Nephron progenitor cell (in vitro differentiated cells): ENCODE results near the gene PPP1R37.
"Not testable (repeated sequence)": the region's sequence is repeated elsewhere in the genome, so short reads cannot be mapped to it uniquely, and the experiment has no call there.

ENCODE experiments used
- DNase-seq: peaks from one replicate; pipeline ENCODE4 v3.0.0; 2021
- H3K27ac Mint-ChIP-seq: 2 replicates; pipeline ENCODE4 v1.8.0; 2021; ENCODE audit warnings: mild to moderate bottlenecking, moderate library complexity, mixed read lengths
- H3K27me3 Mint-ChIP-seq: 2 replicates; pipeline ENCODE4 v1.8.0; 2021; ENCODE audit warnings: mild to moderate bottlenecking, low read depth, mixed read lengths; ENCODE audit not compliant: poor library complexity
- H3K36me3 Mint-ChIP-seq: 2 replicates; pipeline ENCODE4 v1.8.0; 2021; ENCODE audit warnings: low read depth, mixed read lengths
- H3K4me1 Mint-ChIP-seq: 2 replicates; pipeline ENCODE4 v1.8.0; 2021; ENCODE audit warnings: mixed read lengths
- H3K4me3 Mint-ChIP-seq: 2 replicates; pipeline ENCODE4 v1.8.0; 2021; ENCODE audit warnings: mild to moderate bottlenecking, moderate library complexity, mixed read lengths
- H3K9me3 Mint-ChIP-seq: 2 replicates; pipeline ENCODE4 v1.8.0; 2021; ENCODE audit warnings: mild to moderate bottlenecking, moderate library complexity, mixed read lengths
- CTCF ChIP-seq: fragments of 200-600 bp; sonication (generic); IDR thresholded peaks from 2 replicates; pipeline ENCODE4 v1.5.0; 2021; ENCODE audit warnings: antibody characterized with exemption

Gene PPP1R37

GRCh38 chr19:45103508-45104319, 10.7 kb downstream of the PPP1R37 start:
- Mint-ChIP-seq H3K27ac (peak overlapping the region; percentile 93), H3K36me3 (no peaks in the 10 kb centered on the region), H3K4me1 (peaks cover 58% of the 10 kb centered on the region), H3K27me3 (peaks cover 4% of the 10 kb centered on the region), H3K4me3 (no peak overlapping the region), H3K9me3 (no peaks in the 10 kb centered on the region)
- TF ChIP-seq CTCF: no peak
- DNase-seq: peak; percentile 45

GRCh38 chr19:45104658-45105349, 11.8 kb downstream of the PPP1R37 start:
- Mint-ChIP-seq H3K27ac (no peak overlapping the region), H3K4me1 (peaks cover 48% of the 10 kb centered on the region), H3K9me3 (no peaks in the 10 kb centered on the region), H3K36me3 (no peaks in the 10 kb centered on the region), H3K27me3 (peaks cover 4% of the 10 kb centered on the region), H3K4me3 (no peak overlapping the region)
- TF ChIP-seq CTCF: no peak
- no peak for DNase-seq

GRCh38 chr19:45106363-45106762, 13.4 kb downstream of the PPP1R37 start:
- not testable (repeated sequence) for H3K27me3 Mint-ChIP-seq, H3K36me3 Mint-ChIP-seq, DNase-seq, H3K27ac Mint-ChIP-seq, H3K9me3 Mint-ChIP-seq, H3K4me3 Mint-ChIP-seq
- H3K4me1 Mint-ChIP-seq: peaks cover 34% of the 10 kb centered on the region

GRCh38 chr19:45107621-45108150, 14.7 kb downstream of the PPP1R37 start:
- DNase-seq: no peak
- no peaks in the 10 kb centered on the region for H3K9me3 Mint-ChIP-seq
- no peak overlapping the region for H3K27ac Mint-ChIP-seq
- TF ChIP-seq CTCF: no peak
- no peaks in the 10 kb centered on the region for H3K36me3 Mint-ChIP-seq
- no peak overlapping the region for H3K4me3 Mint-ChIP-seq
- peaks cover 24% of the 10 kb centered on the region for H3K4me1 Mint-ChIP-seq
- no peaks in the 10 kb centered on the region for H3K27me3 Mint-ChIP-seq

- no peak overlapping the region for H3K27ac Mint-ChIP-seq
- TF ChIP-seq CTCF: no peak
- H3K27me3 Mint-ChIP-seq: no peaks in the 10 kb centered on the region
- peaks cover 15% of the 10 kb centered on the region for H3K4me1 Mint-ChIP-seq
- H3K9me3 Mint-ChIP-seq: no peaks in the 10 kb centered on the region
- no peaks in the 10 kb centered on the region for H3K36me3 Mint-ChIP-seq
- no peak overlapping the region for H3K4me3 Mint-ChIP-seq
- no peak for DNase-seq
Measured at GRCh38 chr19:45110851-45111266, 17.9 kb downstream of the PPP1R37 start.

GRCh38 chr19:45112111-45112827, 19.3 kb downstream of the PPP1R37 start:
- no peak for TF ChIP-seq CTCF
- H3K9me3 Mint-ChIP-seq: no peaks in the 10 kb centered on the region
- H3K4me3 Mint-ChIP-seq: no peak overlapping the region
- peaks cover 27% of the 10 kb centered on the region for H3K4me1 Mint-ChIP-seq
- H3K27me3 Mint-ChIP-seq: no peaks in the 10 kb centered on the region
- DNase-seq: no peak
- no peak overlapping the region for H3K27ac Mint-ChIP-seq
- H3K36me3 Mint-ChIP-seq: no peaks in the 10 kb centered on the region
